ENCODE data around the gene ANKRD36. TPM values are rescaled to one million over a fixed set of nuclear protein-coding genes. Genes with fewer than 3 reads are reported as not detected.
"Not testable (repeated sequence)": the region's sequence is repeated elsewhere in the genome, so short reads cannot be mapped to it uniquely, and the experiment has no call there.

ANKRD36 gene
- total RNA-seq, result 9.5 and 13.3 TPM in 2 replicates
- polyA plus RNA-seq (2012), result 2.4 TPM

DNA sequence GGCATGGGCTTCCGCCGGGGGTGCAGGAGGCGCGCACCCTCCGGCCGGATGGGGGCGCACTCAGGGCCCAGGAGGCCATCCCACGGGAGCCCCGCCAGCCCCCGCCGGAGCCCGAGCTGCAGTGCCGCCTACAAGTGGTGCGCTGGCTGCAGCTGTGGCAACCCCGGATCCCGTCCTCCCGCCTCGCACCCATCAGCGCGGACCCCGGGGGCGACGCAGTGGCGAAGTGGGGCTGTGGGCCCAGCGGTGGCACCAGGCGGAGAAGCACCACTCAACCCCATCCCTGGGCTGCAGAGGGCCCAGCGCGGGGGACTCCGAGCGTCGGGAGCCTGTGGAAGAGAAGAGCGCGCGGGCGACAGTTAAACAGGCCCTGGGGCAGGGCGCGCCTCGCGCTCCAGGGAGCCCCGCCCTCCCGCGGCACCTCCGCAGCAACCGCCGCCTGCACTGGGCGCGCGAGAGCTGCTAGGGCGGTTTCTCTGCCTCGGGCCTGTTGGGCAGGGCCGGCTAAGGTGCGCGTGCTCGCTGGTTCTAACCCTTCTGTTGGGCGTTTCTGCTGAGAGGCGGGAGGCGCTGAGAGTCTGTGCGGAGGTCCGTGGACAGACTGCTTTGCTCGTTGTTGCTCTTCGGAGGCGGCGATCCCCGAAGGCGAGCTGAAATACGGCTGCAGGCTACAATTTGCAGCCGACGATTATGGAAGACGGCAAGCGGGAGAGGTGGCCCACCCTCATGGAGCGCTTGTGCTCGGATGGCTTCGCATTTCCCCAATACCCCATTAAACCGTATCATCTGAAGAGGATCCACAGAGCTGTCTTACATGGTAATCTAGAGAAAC is at the start of gene ANKRD36:
TSS of gene ANKRD36 (plus strand) at position 104 of the 832 bp plus-strand sequence. CDS start at position 691, 587 bp downstream.
- peak; percentile 84 for DNase-seq (ENCODE audit: low read depth)

DNA sequence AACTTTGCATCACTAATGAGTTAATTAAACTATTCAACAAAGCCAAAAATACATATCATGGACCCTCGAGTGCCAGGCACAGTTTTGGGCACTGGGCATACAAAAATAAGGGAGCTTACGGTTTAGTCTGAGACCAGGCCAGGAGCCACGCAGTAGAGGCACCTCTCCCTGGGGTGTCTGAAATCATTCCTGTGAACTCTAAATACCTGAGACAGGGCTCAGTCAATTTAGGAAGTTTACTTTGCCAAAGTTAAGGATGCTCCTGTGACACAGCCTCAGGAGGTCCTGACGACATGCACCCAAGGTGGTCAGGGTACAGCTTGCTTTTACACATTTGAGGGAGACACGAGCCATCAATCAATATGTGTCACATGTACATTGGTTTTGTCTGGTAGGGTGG is 46.9 kb upstream of the ANKRD36 start:
- DNase-seq (ENCODE audit: low read depth), result not testable (repeated sequence)

DNA sequence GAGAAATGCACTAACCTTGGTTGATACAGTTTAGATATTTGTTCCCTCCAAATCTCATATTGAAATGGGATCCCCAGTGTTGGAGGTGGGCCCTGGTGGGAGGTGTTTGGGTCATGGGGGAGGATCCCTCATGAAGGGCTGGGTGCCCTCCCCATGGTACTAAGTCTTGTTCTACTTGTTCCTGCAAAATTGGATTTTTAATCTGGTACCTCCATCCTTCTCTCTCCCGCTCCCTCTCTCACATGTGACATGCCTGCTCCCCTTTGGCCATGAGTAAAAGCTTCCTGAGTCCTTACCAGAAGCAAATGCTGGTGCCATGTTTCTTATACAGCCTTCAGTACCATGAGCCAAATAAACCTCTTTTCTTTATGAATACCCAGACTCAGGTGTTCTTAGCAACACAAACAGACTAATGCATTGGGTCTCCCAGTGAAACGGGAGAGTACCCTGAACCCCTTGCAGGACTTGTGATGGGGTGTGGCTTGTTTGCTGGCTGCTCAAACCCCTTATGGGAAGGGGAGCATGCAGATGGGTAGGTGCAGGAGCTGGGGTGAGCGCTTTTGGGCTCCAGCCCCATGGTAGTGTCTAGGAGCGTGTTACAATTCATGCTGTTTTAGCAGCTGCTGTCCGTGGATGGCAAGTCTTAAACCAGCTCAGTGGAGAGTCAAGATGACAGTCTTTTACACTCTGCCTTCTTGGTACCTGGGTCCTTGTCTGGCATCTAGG is 45.5 kb upstream of the ANKRD36 start:
- DNase-seq (ENCODE audit: low read depth), result no peak

DNA sequence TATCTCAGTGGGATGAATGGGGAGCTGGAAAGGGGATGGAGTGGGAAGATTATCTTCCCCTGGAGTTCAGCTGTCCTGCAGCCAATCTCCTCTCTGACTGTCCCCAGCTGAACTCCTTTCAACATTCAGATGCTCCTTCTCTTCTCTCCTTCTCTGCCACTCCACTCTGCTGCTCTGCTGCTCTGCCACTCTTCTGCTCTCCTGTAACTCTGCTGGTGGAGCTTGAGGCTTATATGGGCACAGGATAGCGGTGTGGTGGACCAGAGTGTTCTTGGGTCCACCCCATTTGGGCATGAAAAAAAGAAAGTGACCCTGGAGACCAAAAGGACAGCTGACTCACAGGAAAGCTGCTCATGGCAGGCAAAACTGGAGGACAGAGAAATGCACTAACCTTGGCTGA is 44.9 kb upstream of the ANKRD36 start:
- no peak for DNase-seq (ENCODE audit: low read depth)

DNA sequence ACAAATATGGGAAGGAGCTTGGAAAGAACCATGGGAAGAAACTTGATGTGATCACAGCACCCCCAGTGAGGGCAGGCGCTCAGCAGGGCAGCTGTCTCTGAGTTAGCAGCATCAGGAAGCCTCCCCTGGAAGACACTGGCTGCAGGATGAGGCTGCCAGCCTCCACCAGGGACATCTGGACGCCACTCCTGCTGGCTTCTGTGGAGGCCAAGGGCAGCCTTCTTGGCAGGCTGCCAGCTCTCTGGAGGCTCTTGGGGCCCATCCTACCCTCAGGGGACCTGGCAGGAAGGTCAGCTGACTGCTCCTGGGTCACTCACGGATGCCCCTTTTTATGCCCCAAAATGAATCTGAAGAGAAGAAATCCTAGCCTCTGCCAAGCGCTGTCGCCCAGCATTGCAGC is 44.2 kb upstream of the ANKRD36 start:
- not testable (repeated sequence) for DNase-seq (ENCODE audit: low read depth)

DNA sequence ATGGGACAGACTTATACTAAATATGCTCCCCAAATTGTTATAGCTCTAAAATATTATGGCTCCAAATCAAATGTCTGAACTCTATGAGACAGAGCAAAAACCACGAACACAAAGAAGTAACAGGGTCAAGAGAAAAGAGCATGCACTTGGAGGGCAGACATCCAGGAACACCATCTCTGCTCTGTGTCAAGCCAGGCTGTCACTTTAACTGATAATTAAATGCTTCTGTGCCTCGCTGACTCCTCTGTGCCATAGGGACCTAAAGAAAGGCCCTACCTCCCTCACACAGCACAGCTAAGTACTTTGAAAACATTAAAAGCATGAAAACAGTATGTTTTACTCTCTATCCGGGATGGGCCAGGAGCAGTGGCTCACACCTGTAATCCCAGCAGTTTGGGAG is 42.0 kb upstream of the ANKRD36 start:
- DNase-seq (ENCODE audit: low read depth), result not testable (repeated sequence)

DNA sequence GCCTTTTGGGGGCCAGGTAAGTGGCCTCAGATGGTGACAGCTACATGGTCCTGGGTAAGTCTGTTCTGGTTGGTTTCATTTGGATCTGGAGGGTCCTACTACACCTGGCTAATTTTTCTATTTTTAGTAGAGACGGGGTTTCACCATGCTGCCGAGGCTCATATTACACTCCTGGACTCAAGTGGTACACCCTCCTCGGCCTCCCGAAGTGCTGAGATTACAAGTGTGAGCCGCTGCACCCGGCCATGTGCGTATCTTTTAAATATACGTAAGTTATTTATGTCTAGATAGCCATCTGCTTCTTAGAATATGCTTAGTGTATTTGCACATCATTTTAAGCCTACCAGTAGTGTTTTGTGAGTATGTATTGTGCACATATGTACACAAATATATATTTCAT is 35.7 kb upstream of the ANKRD36 start:
- DNase-seq (ENCODE audit: low read depth), result not testable (repeated sequence)

DNA sequence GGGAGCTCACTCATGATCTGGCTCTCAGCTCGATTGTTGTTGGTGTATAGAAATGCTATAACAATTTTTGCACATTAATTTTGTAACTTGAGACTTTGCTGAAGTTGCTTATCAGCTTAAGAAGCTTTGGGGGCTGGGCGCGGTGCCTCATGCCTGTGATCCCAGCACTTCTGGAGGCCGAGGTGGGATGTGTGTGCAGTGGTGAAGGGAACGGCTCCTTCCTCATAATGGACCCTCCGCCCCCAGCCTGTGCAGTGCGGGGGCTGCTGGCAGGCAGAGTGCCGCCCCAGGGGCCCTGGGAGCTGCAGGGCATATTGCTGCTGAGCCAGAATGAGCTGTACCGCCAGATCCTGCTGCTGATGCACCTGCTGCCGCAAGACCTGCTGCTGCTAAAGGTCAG is 32.1 kb upstream of the ANKRD36 start:
- DNase-seq (ENCODE audit: low read depth), result not testable (repeated sequence)

DNA sequence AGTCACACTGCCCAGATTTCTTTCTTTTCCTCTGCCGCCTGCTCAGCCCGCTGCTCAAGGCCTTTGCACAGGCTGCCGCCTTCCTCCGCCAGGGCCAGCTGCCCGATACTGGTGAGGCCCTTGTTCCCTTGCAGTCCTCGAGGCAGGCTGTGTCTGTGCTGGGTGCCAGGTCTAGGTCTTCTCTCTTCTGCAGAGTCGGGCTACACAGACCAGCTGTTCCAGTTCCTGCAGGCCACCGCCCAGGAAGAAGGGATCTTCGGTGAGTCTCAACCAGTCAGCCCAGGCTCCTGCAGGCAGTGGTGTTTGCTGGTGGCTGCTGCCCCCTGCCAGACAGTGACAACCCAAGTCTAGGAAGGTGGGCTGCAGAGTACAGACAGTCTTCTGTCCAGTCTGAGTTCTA is 30.7 kb upstream of the ANKRD36 start:
- DNase-seq (ENCODE audit: low read depth), result not testable (repeated sequence)

DNA sequence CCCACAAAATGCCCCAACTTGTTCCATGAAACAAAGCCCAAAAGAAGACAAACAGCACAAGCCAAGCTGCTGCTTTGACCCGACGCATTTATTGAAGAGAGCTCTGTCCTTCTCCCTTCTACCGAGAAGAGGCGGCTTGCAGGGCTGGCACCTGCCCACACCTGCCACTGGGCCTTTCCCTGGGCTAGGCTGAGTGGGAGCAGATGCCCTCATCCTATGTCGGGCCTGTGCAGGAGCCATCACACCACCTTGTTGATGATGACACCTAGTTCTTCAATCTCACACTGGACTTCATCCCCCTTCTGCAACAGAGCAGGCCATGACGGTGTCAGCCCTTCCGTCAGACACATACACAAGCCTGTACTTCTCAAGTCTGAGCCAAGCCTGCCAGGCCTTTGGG is 29.4 kb upstream of the ANKRD36 start:
- DNase-seq (ENCODE audit: low read depth), result not testable (repeated sequence)

DNA sequence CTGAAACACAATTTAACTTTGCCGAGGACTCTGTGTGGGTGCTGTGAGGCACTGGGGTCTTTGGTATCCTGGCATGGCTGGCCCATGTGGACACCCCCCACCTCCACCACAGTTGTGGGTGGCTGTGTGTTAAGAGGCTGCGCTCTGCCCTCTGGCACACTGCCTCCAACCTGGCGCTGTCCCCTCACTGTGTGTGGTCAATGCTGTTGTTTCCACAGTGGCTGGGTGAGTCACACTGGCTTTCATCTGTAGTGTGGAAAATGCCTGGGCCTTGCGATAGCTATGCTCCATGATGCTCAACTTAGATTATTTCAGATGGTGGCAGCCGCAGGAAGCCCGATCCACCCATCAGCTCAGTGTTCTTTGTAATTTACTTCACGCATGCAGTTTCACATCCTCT is 27.9 kb upstream of the ANKRD36 start:
- DNase-seq (ENCODE audit: low read depth), result not testable (repeated sequence)

DNA sequence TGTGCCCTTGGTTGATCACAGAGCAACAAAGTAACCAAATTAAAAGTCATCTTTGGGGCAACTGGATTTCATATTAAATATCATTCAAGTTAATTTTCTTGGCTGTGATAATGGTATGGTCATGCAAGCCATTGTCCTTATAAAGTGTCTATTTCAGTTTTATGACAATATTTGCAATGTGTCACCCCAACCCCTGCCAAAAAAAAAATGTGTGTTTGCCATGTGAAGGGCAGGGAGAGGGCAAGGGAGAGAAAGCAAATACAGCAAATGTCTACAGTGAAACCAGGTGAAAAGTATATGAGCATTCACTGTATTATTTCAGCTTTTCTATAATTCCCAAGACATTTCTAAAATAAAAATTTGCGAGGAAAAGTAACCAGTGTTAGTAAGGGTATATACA is 24.2 kb upstream of the ANKRD36 start:
- not testable (repeated sequence) for DNase-seq (ENCODE audit: low read depth)

DNA sequence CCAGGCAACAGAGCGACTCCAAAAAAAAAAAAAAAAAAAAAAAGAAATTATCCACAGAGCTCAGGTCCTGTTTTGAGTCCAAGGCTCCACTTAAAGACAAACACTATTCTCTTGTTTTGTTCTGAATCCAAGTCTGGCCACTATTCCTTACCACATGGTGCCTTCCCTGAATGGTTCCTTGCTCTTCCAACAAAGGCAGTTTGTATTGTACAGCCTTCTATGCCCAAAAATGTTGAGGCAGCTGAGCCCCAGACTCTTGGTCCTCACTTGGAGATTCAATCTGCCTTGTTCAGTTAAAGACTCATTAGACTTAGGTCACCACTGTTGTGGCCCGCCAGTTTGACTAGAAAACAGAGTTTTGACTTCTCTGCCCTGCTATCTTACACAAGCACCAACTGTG is 20.0 kb upstream of the ANKRD36 start:
- not testable (repeated sequence) for DNase-seq (ENCODE audit: low read depth)

DNA sequence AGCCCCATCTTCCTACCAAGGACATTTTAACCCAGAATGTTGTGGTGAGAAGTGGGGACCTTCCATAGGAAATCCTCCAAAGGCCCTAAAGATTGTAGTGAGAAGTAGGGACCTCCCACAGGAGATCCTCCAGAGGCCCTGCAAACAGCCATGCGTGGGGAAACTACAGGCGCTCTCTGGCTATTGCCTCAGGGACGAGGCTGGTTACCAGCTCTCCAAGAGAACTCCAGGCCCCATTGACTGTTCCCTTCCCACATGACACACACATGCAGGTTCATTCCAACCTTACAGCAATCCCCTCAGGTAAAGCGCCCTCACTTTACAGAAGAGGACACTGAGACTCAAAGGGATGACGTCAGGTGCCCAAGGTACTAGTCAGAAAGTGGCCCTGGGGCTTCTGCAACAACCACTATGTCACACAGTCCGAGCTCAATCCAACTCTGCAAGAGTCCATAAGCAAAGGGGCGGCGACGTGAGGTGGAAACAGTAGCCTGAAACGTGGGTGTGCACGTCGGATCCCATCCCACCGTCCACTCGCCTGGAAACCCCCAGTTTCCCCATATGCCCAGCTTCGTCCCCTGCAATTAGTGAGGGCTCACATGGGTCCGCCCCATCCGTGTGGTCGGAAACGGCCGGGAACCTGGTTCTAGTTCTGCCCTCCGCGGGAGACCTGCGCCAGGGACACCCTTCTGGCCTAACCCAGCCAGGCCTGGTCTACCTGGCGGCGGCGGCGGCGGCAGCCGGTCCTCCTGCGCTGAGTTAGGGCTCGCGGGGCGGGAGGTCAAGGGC is 18.8 kb upstream of the ANKRD36 start:
- DNase-seq (ENCODE audit: low read depth), result not testable (repeated sequence)

DNA sequence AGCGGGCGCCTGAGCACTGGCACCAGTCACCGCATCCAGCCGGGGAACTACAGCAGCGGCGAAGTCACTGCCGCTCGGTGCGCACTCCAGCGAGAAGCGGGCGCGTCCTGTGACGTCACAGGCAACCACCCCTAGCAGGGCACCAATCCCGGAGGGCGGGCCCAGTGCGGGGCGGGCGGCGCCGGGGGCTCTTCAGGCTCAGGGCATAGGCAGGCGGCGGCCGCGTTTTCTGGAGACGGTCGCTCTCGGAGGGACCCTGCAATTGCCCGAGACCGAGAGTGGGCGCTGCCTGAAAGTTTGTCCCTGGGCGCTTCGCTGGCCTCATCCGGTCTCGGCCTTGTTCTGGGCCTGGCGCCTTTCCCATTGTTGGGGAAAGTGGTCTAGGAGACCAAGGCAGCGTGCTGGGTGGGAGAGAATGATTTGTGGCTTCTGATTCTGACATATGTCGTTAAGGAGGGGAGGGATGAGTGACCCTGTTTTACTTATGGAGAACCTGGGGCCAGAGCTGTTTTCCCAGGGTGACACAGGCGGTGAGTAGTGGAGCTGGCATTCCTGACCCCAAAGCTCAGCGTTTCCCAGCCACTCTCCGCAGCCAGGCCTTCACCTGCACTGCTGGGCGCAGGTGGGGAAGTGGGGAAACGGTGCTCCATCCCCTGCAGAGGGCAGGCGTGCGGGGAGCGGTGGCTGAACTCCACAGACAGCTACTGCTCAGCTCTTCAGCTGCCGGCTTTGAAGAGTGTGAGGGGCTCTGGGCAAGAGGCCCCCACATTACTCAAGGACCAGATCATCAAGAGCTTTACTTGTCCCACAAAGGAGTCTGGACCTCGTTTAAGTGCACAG is 18.0 kb upstream of the ANKRD36 start, which contains the start of gene FAHD2B:
TSS of gene FAHD2B (minus strand) at position 111 of the 840 bp plus-strand sequence. CDS start 3,176 bp downstream, outside the sequence.
- DNase-seq (ENCODE audit: low read depth), result peak; percentile 55

DNA sequence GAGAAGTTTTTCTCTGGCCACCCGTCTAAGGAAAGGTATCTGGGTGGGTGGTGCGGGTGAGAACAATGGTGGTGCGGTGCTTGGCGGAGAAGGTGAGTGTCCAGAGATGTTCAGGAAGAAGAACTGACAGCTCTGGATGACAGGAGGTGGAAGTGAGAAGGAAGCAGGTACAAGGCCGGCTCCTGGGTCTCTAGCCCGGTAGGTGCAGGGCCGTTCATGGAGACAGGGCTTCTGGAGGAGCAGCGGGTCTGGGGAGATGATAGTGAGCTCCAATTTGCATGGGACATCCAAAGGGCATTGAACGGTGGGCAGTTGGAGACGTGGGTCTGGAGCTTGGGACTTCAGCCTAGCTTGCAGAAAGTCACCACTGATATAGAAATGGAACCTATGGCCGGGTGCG is 17.3 kb upstream of the ANKRD36 start:
- no peak for DNase-seq (ENCODE audit: low read depth)

DNA sequence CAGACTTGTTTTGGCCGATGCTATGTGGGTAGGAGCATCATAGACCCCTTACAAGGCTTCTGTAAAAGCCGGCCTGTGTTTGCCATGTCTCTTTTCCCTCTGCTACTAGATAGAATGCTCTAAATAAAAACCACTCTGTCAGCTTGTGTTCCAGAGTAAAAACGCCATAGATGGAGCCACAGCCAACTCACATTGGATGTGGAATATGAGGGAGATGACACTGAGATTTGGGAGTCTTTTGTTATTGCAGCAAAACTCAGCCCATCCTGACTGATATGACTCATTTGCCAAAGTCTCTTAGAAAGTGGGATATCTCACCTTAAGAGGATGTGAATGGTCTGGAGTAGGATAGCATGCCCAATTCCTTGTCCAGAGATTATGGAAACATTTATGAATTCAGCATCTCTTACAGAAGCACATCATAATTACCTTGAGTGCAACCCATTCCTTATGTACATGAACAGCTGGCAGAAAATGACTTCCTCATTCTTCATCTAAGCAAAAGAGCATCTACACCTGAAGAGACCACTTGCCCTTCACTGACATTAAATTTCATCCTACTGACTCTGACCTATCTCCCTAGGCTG is 14.1 kb upstream of the ANKRD36 start:
- DNase-seq (ENCODE audit: low read depth), result not testable (repeated sequence)

DNA sequence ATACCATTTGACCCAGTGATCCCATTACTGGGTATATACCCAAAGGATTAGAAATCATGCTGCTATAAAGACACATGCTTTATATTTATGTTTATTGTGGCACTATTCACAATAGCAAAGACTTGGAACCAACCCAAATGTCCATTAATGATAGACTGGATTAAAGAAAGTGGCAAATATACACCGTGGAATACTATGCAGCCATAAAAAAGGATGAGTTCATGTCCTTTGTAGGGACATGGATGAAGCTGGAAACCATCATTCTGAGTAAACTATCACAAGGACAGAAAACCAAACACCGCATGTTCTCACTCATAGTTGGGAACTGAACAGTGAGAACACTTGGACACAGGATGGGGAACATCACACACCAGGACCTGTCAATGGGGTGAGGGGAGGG is 6.1 kb upstream of the ANKRD36 start:
- DNase-seq (ENCODE audit: low read depth), result not testable (repeated sequence)

DNA sequence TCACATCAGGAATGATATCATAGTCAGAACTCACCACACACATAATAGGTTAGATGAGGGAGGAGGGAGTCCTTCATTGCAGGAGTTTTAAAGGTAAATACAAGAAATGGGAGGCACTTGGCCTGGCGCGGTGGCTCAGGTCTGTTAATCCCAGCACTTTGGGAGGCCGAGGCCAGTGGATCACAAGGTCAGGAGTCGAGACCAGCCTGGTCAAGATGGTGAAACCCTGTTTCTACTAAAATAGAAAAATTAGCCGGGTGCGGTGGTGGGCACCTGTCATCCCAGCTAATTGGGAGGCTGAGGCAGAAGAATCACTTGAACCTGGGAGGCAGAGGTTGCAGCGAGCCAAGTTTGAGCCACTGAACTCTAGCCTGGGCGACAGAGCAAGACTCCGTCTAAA is 1.7 kb upstream of the ANKRD36 start:
- not testable (repeated sequence) for DNase-seq (ENCODE audit: low read depth)
